Measurements from ENCODE around the gene RGS12. TPM values are rescaled to one million over a fixed set of nuclear protein-coding genes. Genes with fewer than 3 reads are reported as not detected.

The RGS12 gene
- total RNA-seq, 3 donors from 2014 or later: 2.3 to 3.0 (median 2.5) TPM

DNA sequence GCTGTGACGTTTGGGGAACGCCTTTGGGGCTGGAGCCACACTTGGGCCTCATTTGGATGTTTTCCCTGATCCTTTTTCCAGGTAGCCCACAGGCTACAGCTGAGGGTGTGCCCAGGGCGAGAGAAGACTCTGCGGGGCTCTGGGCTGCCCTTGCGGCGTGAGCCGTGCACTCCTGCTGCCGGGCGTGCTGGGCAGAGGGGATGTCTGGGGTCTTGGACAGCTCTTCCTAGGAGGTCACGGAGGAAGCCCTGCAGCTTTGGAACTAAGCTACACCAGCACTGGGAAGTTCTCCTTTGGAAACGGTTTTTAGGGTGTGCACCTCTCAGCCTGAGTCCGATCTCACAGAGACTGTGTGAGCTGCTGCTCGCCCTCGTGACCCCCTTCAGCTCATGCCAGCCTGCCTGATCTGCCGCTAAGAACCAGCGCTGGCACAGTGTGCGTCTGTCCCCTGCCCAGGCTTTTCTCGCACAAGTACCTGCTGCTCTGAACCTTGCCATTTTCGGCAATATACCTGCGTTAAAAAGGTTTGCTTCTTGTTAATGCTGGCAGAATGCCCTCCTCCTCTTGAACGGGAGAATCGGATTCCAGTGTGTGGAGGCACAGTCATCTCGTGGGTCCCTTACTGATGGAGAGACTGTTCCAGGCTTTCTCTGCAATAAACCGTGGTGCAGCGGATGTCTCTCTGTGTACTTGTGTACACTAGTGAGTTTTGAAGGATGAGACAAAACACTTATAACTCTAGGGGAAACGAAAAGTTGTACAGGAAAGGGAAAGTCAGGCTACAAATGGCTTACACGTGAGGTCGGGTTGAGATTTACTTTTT, 29.6 kb upstream of the RGS12 start:
- no peaks in the 10 kb centered on the region for H3K9me3 Mint-ChIP-seq
- no peak for ATAC-seq
- H3K36me3 Mint-ChIP-seq (ENCODE audit: insufficient read depth): no peaks in the 10 kb centered on the region
- no peaks in the 10 kb centered on the region for H3K4me1 Mint-ChIP-seq (ENCODE audit: low read depth)
- DNase-seq: no peak
- H3K4me3 Mint-ChIP-seq: no peak overlapping the region
- H3K27me3 Mint-ChIP-seq (ENCODE audit: low read depth): no peaks in the 10 kb centered on the region

DNA sequence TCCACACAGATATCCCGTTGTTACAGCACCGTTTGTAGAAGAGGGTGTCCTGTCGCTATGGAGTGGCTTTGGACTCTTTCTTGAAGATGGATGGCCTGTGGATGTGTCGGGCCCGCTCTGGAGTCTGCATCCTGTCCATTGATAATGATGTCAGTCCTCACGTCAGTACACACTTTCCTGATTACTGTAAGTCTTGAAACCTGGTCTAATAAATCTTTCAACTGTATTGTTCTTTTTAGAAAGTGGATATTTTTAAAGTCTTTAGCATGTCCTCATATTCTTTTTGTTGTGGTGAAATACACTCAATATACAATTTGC, 29.0 kb upstream of the RGS12 start:
- Mint-ChIP-seq H3K9me3 (no peaks in the 10 kb centered on the region), H3K4me1 (ENCODE audit: low read depth) (no peaks in the 10 kb centered on the region), H3K36me3 (ENCODE audit: insufficient read depth) (no peaks in the 10 kb centered on the region), H3K4me3 (no peak overlapping the region), H3K27me3 (ENCODE audit: low read depth) (no peaks in the 10 kb centered on the region)
- DNase-seq (no peak), ATAC-seq (no peak)

DNA sequence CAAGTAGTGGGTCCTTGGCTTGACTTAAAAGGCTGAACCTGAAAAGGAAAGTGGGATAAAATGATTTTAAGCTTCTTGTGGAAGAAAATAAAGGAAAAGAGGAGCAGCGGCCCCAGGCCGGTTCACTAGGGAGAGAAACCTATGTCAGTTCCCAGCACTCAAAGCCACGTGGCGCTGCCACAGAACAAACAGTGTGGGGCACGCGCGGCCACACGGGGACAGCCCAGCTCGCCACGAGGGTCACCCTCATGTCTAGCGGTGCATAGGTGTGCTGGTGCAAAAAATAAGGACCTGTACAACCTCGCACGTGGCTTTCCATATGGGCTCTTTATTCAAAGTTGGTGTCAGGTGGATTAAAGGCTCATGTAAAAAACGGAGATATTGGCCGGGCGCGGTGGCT, 26.7 kb upstream of the RGS12 start:
- Mint-ChIP-seq H3K27me3 (ENCODE audit: low read depth) (no peaks in the 10 kb centered on the region), H3K4me1 (ENCODE audit: low read depth) (no peaks in the 10 kb centered on the region), H3K9me3 (no peaks in the 10 kb centered on the region), H3K36me3 (ENCODE audit: insufficient read depth) (no peaks in the 10 kb centered on the region), H3K4me3 (no peak overlapping the region)
- DNase-seq (no peak), ATAC-seq (no peak)

GRCh38 chr4:3267576-3268394, 25.0 kb upstream of the RGS12 start:
- no peak for ATAC-seq
- Mint-ChIP-seq H3K4me1 (ENCODE audit: low read depth) (no peaks in the 10 kb centered on the region), H3K4me3 (no peak overlapping the region), H3K27me3 (ENCODE audit: low read depth) (no peaks in the 10 kb centered on the region), H3K36me3 (ENCODE audit: insufficient read depth) (no peaks in the 10 kb centered on the region), H3K9me3 (no peaks in the 10 kb centered on the region)
- no peak for DNase-seq

DNA sequence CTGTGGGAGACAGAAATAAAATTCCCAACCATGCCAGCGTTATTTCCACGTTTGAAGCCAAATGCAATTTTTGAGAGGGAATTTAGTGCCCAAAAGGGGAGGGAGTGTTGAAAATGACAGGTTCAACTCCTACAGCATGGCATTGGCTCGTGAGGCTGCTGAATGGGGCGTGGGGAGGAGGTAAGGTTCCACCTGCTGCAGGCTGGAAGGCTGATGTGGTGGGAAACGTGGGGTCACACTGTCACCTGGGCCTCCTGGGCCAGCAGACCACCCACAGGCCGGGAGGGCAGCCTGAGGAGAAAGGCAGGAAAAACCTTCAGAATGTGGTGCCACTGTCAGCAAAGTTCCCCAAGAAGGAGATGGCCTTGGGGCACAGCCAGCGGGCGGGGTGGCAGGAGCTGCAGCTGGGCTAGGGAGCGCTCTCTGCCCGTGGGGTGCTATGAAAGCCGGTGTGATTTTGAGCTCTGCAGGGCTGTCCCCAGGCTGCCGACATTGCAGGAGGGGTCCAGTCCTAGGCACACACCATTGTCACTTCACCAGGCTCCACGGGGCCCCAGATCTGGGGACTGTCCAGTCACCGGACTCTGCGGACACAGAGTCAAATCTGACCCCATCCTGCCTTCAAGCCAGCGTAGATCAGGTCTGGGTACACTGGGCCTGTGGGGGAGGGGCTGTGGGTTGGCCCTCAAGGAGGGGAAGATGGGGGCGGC, 24.3 kb upstream of the RGS12 start:
- H3K36me3 Mint-ChIP-seq (ENCODE audit: insufficient read depth): no peaks in the 10 kb centered on the region
- peaks cover 3% of the 10 kb centered on the region for H3K9me3 Mint-ChIP-seq
- DNase-seq: no peak
- no peak for ATAC-seq
- no peaks in the 10 kb centered on the region for H3K4me1 Mint-ChIP-seq (ENCODE audit: low read depth)
- no peak overlapping the region for H3K4me3 Mint-ChIP-seq
- no peaks in the 10 kb centered on the region for H3K27me3 Mint-ChIP-seq (ENCODE audit: low read depth)

- no peak for ATAC-seq
- no peak overlapping the region for H3K4me3 Mint-ChIP-seq
- no peaks in the 10 kb centered on the region for H3K27me3 Mint-ChIP-seq (ENCODE audit: low read depth)
These were observed 23.5 kb upstream of the RGS12 start for GRCh38 chr4:3269105-3269927.

GRCh38 chr4:3269991-3270611, 22.7 kb upstream of the RGS12 start:
- no peaks in the 10 kb centered on the region for H3K36me3 Mint-ChIP-seq (ENCODE audit: insufficient read depth)
- H3K27me3 Mint-ChIP-seq (ENCODE audit: low read depth): no peaks in the 10 kb centered on the region
- H3K9me3 Mint-ChIP-seq: peaks cover 4% of the 10 kb centered on the region
- ATAC-seq (no peak), DNase-seq (no peak)
- no peaks in the 10 kb centered on the region for H3K4me1 Mint-ChIP-seq (ENCODE audit: low read depth)
- no peak overlapping the region for H3K4me3 Mint-ChIP-seq

More at GRCh38 chr4:3269105-3269927, 23.5 kb upstream of the RGS12 start:
- Mint-ChIP-seq H3K9me3 (peaks cover 4% of the 10 kb centered on the region), H3K36me3 (ENCODE audit: insufficient read depth) (no peaks in the 10 kb centered on the region), H3K4me1 (ENCODE audit: low read depth) (no peaks in the 10 kb centered on the region)
- no peak for DNase-seq

GRCh38 chr4:3271131-3271530, 21.7 kb upstream of the RGS12 start:
- Mint-ChIP-seq H3K36me3 (ENCODE audit: insufficient read depth) (no peaks in the 10 kb centered on the region), H3K4me3 (no peak overlapping the region), H3K27me3 (ENCODE audit: low read depth) (no peaks in the 10 kb centered on the region), H3K9me3 (peaks cover 4% of the 10 kb centered on the region), H3K4me1 (ENCODE audit: low read depth) (no peaks in the 10 kb centered on the region)
- ATAC-seq (no peak), DNase-seq (no peak)

DNA sequence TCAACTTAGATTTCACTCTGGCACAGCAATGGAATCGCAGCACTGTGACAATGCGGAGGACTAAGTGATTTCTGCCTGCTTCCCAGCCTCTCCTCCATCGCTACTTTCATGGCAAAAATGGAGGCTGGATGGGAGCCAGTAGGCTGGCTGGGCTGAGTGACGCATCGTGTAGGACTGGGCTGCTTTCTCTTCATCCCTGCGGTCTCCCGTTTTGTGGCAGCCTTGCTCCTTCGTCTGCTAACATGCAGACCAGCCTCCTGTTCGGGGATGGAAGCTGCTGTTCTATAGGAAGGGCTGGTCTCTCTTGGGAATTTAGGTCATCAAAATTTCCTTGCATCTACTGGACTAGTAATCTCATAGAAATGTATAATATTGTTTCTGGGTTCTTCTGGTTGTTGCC, 15.8 kb upstream of the RGS12 start:
- DNase-seq (no peak), ATAC-seq (no peak)
- Mint-ChIP-seq H3K4me3 (no peak overlapping the region), H3K36me3 (ENCODE audit: insufficient read depth) (peaks cover 3% of the 10 kb centered on the region), H3K27me3 (ENCODE audit: low read depth) (peaks cover 8% of the 10 kb centered on the region), H3K4me1 (ENCODE audit: low read depth) (no peaks in the 10 kb centered on the region), H3K9me3 (peaks cover 15% of the 10 kb centered on the region)

DNA sequence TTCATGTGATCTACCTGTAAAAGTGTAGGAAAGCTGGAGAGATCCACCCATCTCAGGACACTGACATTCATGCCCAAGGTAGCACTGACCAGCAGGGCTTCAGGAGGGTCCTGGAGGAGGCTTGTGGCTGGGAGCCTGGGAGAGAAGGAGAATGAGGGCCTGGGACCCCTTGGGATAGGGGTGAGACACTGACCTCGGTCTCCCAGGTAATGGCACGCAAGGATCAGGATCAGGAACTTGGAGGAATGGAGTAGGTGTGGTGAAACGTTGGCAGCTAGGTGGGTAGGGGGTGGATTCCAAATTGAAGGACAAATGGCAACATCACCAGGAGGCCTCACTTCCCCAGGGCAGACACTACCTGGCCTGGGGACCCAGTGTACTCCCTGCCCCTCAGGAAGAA, 12.4 kb upstream of the RGS12 start:
- ATAC-seq (no peak), DNase-seq (no peak)
- H3K4me1 Mint-ChIP-seq (ENCODE audit: low read depth): no peaks in the 10 kb centered on the region
- peaks cover 3% of the 10 kb centered on the region for H3K36me3 Mint-ChIP-seq (ENCODE audit: insufficient read depth)
- H3K9me3 Mint-ChIP-seq: peaks cover 11% of the 10 kb centered on the region
- H3K27me3 Mint-ChIP-seq (ENCODE audit: low read depth): peaks cover 18% of the 10 kb centered on the region
- H3K4me3 Mint-ChIP-seq: no peak overlapping the region

DNA sequence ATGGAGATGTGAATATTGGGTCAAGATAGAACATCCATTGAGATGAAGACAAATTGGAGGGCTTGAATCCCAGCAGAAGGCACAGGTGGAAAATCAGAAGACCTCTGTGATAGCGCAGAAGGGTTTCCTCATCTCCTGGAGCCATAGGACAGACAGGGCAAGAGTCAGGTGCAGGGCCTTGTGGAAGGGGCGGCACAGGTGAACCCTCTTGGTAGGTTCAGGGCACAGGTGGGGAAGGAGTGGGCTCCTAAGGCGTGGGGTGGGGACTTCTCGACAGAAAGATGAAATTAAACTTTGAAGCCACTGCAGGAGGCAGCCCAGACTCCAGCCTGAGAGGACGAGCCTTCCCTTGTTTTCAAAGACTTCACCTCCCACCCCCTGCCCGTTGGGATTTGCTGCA, 9.3 kb upstream of the RGS12 start:
- Mint-ChIP-seq H3K27me3 (ENCODE audit: low read depth) (peaks cover 37% of the 10 kb centered on the region), H3K36me3 (ENCODE audit: insufficient read depth) (peaks cover 3% of the 10 kb centered on the region), H3K9me3 (peaks cover 11% of the 10 kb centered on the region), H3K4me3 (no peak overlapping the region), H3K4me1 (ENCODE audit: low read depth) (no peaks in the 10 kb centered on the region)
- ATAC-seq (no peak), DNase-seq (no peak)

- no peaks in the 10 kb centered on the region for H3K4me1 Mint-ChIP-seq (ENCODE audit: low read depth)
- DNase-seq: no peak
- no peak for ATAC-seq
These were observed 8.9 kb upstream of the RGS12 start for GRCh38 chr4:3283916-3284315.

GRCh38 chr4:3284734-3285557, 7.9 kb upstream of the RGS12 start:
- H3K4me3 Mint-ChIP-seq: no peak overlapping the region
- H3K4me1 Mint-ChIP-seq (ENCODE audit: low read depth): no peaks in the 10 kb centered on the region
- H3K9me3 Mint-ChIP-seq: peaks cover 6% of the 10 kb centered on the region

More at GRCh38 chr4:3283916-3284315, 8.9 kb upstream of the RGS12 start:
- H3K36me3 Mint-ChIP-seq (ENCODE audit: insufficient read depth): peaks cover 3% of the 10 kb centered on the region
- H3K4me3 Mint-ChIP-seq: no peak overlapping the region
- peaks cover 10% of the 10 kb centered on the region for H3K9me3 Mint-ChIP-seq
- peaks cover 40% of the 10 kb centered on the region for H3K27me3 Mint-ChIP-seq (ENCODE audit: low read depth)

More at GRCh38 chr4:3284734-3285557, 7.9 kb upstream of the RGS12 start:
- DNase-seq: no peak
- no peaks in the 10 kb centered on the region for H3K36me3 Mint-ChIP-seq (ENCODE audit: insufficient read depth)
- peaks cover 41% of the 10 kb centered on the region for H3K27me3 Mint-ChIP-seq (ENCODE audit: low read depth)
- no peak for ATAC-seq
